ENCODE data around the gene TRIM33.
"Not testable (repeated sequence)": the region's sequence is repeated elsewhere in the genome, so short reads cannot be mapped to it uniquely, and the experiment has no call there.

TRIM33 gene

DNA sequence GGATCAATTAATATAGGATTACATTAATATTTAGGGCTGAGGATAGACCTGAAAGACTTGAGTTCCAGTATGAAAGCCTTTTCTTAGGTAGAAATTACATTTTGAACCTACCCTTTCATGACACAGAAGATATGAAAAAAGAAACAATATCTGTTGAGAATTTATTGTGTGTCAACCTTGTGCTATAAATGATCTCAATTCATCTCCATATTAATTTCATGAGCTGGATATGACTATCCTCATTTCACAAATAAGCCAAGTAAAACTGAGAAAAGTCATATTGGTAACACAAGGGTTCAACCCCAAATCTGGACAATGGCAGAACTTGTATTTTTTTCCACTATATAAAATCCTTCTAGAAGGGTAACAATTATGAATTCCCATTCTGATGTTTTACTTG lies 120.0 kb downstream of the TRIM33 start:
- DNase-seq, result no peak

GRCh38 chr1:114390361-114390760 lies 120.6 kb downstream of the TRIM33 start:
- no peak for DNase-seq

GRCh38 chr1:114388432-114389003 lies 122.5 kb downstream of the TRIM33 start:
- DNase-seq, result peak; percentile 89

DNA sequence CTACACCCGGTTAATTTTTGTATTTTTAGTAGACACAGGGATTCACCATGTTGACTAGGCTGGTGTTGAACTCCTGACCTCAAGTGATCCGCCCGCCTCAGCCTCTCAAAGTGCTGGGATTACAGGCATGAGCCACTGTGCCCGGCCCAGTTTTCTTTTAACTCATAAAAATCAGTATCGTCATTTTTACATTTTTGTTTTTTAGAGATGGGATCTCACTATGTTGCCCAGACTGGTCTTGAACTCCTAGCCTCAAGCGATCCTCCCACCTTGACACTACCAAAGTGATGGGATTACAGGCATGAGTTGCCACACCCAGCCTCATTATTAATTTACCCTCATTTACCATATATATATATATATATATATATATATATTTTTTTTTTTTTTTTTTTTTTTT lies 123.4 kb downstream of the TRIM33 start:
- not testable (repeated sequence) for DNase-seq

- no peak for DNase-seq
Measured at GRCh38 chr1:114387010-114387360, 124.0 kb downstream of the TRIM33 start.

DNA sequence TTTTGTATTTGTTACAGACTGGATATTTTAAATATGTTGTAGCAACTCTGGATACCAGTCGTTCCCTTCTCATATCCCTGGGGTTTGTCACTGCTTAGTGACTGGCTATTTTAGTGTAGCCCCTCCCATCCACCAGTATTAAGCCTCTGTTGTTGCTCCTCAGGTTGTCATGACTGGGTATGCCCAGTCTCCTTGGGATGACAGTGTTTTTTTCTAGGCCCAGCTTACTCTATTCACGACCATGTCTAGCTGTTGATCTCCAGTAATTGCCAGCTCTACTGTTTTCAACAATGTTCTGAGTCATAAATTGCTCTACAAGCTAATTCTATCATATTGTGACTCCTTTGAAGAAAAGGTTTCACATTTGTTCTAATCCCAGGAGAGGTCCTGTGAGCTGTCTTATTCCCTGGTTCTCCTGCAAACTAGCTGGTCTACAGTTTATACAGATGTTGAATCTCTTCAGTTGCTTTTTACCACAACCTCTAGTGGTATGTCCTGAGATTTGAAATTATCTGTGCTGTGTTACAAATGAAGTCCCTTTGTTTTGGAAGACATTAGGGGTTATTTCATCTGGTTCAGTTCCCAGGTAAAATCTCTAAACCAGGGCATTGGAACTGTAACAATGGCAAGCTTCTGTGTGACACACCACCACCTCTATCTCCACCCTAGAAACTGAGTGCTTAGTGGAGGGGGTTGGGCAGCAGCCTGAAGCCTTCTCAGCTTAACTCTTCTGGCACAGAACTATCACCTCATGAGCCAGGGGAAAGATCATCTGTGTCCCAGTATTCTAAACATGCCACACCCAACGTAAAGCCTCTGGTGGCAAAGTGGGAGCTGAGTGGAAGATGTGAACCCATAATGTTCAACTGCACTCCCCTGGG lies 124.6 kb downstream of the TRIM33 start:
- DNase-seq, result peak; percentile 51

DNA sequence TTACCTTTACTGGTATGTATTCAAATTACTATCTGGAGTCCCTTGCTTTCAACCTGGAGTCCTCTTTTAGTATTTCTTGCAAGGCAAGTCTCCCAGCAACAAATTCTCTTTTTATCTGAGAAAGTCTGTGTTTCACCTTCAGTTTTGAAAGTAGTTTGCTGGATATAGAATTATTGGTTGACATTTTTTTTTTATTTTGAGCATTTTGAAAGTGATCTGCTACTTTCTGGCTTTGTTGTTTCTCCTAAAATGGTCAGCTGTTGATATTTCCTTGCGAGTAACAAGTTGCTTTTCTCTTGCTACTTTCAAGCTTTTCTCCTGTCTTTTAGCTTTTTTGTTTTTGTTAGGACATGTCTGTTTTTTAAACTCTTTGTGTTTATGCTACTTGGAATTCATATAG lies 126.1 kb downstream of the TRIM33 start:
- no peak for DNase-seq

DNA sequence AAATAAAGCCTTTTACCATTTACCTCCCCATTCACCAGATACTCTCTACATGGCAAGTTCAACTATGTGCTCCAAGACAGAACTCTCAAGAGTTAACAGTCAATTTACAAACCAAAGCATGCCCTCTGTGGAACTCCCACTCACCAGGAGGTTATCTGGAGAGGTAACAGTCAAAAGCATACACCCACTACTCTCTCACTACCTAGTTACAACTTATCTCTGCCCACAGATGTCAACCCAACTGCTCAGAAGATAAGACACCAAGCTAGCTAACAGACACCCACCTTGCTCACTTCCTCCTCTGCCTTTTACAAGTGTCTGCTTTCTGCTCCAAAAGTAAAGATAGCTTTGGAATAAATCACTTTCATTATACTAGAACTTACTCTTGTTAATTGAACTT lies 131.0 kb downstream of the TRIM33 start:
- peak; percentile 95 for DNase-seq

DNA sequence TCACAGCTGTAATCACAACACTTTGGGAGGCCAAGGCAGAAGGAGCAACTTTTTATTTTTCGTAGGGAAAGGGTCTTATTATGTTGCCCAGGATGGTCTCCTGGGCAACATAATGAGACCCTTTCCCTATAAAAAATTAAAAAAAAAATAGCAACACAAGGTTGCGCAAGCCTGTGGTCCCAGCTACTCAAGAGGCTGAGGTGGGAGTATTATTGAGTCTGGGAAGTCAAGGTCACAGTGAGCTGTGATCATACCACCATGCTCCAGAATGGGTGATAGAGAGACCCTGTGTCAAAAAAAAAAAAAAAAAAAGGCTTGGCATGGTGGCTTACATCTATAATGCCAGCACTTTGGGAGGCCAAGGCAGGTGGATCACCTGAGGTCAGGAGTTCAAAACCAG lies 131.6 kb downstream of the TRIM33 start:
- DNase-seq, result no peak

GRCh38 chr1:114377356-114377755 lies 133.6 kb downstream of the TRIM33 start:
- DNase-seq, result no peak

DNA sequence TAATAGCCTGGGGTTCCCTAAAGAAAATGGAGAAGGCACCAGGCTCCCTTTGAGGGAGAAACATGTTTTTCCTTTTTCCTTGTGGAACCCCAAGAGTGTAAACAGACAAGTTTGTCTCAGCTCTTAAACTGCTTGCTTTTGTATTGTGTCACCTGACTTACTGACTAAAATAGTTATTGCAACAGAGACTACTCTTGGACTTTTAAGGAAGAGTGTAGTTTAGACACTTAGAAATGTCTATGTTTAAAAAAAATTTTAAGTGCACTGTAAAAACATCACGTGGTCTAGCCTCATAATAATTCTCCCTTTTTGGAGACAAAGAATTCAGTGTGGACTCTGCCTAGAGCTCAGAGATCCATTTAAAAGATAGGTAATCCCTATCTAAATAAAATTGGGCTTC lies 141.1 kb downstream of the TRIM33 start:
- no peak for DNase-seq

DNA sequence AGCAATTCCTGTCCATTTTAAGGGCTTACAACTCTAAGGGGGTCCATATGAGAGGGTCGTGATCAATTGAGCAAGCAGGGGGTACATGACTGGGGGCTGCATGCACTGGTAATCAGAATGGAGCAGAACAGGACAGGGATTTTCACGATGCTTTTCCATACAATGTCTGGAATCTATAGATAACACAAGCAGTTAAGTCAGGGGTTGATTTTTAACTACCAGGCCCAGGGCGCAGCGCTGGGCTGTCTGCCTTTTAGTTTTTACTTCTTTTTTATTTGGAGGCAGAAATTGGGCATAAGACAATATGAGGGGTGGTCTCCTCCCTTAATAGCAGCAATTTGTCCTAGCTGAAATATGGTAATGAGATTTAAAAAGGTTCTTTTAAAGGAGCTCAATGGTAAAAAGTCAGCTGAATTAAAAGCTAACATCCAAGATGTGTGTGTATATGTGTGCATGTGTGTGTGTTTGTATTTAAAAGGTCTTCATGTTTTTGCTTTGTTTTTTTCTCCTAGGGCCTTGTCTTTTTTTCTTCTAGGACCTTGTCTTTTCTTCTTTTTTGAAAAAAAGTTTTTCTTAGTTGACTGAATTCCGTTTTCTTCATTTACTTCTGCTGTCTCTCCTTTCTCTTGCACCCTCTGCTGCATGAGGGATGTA lies 141.6 kb downstream of the TRIM33 start:
- not testable (repeated sequence) for DNase-seq

- no peak for DNase-seq
Measured at GRCh38 chr1:114368560-114369255, 142.3 kb downstream of the TRIM33 start.

DNA sequence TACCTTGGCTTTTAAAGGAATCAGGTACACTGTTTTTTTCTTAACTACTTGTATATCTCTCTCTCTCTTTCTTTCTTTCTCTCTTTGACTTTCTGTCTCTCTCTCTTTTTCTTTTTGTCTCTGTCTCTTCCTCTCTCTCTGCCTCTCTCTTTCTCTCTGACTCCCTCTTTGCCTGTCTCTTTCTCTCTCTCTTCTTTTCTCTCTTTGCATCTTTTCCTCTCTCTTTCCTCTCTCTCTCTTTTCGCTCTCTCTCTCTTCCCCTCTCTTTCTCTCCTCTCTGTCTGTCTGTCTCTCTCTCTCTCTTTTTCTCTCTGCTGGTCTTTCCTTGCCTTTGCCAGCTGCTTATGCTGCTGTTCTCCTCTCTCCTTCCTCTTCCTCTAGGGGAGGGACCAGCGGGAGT lies 143.2 kb downstream of the TRIM33 start:
- no peak for DNase-seq

GRCh38 chr1:114363230-114363629 lies 147.8 kb downstream of the TRIM33 start:
- not testable (repeated sequence) for DNase-seq

- no peak for DNase-seq
Measured at GRCh38 chr1:114359791-114360190, 151.2 kb downstream of the TRIM33 start.

GRCh38 chr1:114355240-114355639 lies 155.8 kb downstream of the TRIM33 start:
- DNase-seq, result no peak

DNA sequence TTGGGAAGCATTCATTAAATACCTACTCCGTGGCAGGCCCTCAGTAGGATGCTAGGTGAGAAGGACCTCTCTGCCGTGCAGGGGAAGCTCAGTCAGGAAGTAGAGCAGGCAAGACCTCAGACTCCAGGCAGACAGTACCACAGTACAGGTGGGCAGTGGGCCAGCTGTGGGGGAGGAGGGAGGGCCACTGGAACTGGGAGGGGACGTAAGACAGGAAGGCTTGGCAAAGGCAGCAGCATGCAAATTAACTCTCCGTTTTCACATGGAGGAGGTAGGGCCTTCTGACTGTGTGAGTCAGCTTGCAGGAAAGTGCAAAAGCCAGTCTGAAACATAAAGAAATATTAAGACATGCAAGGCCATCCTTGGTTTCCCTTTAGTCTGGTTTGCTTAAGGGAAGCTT lies 157.7 kb downstream of the TRIM33 start:
- DNase-seq, result peak; percentile 32

DNA sequence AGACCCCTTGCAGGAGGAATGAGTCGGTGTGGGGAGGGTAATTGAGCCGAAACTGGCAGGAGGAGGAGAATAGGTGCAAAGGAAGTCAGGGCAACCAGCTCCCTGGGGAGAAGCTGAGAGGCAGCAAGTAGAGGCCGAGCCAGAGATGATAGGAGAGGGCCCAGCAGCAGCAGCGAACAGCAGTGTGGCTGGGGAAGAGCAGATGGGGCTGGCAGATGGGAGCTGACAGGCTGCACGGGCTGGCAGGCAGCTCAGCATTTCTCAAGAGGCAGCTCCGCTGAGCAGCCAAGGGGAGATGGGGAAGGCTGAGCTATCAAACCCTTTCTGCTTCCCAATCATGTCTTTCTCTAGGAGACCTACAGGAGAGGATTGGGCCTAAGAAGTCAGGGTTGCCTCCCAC lies 158.2 kb downstream of the TRIM33 start:
- no peak for DNase-seq

DNA sequence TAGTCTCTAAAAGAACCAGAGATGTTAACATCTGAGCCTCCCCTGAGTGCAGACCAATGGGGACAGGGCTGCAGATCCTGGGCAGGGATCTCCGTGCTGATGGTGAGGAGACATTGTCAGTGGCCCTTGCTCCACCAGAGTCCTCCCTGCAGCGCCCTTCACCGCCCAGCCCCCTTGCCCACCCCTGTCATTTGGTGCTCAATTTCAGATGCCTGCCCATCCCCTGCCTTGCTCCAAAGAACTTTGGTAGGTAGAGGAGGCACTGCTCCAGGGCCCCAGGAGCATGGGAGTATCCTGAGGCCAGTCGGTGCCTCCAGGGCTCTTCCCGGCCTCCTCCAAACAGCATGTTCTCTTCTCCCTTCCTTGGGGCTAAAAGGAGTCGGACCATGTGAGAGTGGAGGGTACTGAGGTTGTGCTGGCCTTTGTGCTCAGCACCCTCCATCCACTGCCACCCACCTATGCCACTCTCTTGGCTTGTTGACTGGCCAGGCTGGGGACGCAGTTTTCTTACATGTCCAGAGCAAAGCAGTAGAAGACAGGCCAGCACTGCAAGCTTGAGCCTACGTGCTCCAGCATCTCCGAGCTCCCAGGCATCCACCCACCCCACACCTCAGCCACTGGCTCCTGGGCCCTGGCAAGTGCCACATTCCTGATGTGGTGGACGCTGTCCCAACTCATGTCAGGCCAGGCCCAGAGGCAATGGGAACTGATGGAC lies 160.1 kb downstream of the TRIM33 start:
- no peak for DNase-seq

GRCh38 chr1:114349891-114350605 lies 161.0 kb downstream of the TRIM33 start:
- DNase-seq, result no peak
